Activated T-cell treated with anti-CD3 and anti-CD28 coated beads, Interleukin-2, amount 50 U/mL, for 4 hours (primary cell): Measurements from ENCODE around the gene SAPCD2. TPM values are rescaled to one million over a fixed set of nuclear protein-coding genes. Genes with fewer than 3 reads are reported as not detected.
"Not testable (repeated sequence)": the region's sequence is repeated elsewhere in the genome, so short reads cannot be mapped to it uniquely, and the experiment has no call there.

Experiments used
- ATAC-seq, 2 donors: fragments of 200-7000 bp; cut with Tn5 transposase; one replicate each; pipeline ENCODE4 v1.10.0; 2021
- DNase-seq: peaks from one replicate; pipeline ENCODE4 v3.0.0-alpha.2; 2020
- H3K27me3 Mint-ChIP-seq: one replicate; pipeline ENCODE4 v1.8.0; 2021; ENCODE audit warnings: low read depth, mixed read lengths
- H3K36me3 Mint-ChIP-seq: one replicate; pipeline ENCODE4 v1.8.0; 2022; ENCODE audit warnings: mixed read lengths; ENCODE audit not compliant: insufficient read depth
- H3K4me1 Mint-ChIP-seq: one replicate; pipeline ENCODE4 v1.8.0; 2021; ENCODE audit warnings: low read depth, mixed read lengths
- H3K4me3 Mint-ChIP-seq: one replicate; pipeline ENCODE4 v1.8.0; 2021; ENCODE audit warnings: mild to moderate bottlenecking, moderate library complexity, mixed read lengths
- H3K9me3 Mint-ChIP-seq: one replicate; pipeline ENCODE4 v1.8.0; 2021; ENCODE audit warnings: mixed read lengths
- total RNA-seq, 3 donors: library from RNA; stranded (reverse); gene quantifications; one replicate each; pipeline ENCODE4 v1.2.1, GENCODE V29; 2021

SAPCD2 gene
- total RNA-seq, 3 donors from 2014 or later = 3.6 to 5.5 (median 4.6) TPM

DNA sequence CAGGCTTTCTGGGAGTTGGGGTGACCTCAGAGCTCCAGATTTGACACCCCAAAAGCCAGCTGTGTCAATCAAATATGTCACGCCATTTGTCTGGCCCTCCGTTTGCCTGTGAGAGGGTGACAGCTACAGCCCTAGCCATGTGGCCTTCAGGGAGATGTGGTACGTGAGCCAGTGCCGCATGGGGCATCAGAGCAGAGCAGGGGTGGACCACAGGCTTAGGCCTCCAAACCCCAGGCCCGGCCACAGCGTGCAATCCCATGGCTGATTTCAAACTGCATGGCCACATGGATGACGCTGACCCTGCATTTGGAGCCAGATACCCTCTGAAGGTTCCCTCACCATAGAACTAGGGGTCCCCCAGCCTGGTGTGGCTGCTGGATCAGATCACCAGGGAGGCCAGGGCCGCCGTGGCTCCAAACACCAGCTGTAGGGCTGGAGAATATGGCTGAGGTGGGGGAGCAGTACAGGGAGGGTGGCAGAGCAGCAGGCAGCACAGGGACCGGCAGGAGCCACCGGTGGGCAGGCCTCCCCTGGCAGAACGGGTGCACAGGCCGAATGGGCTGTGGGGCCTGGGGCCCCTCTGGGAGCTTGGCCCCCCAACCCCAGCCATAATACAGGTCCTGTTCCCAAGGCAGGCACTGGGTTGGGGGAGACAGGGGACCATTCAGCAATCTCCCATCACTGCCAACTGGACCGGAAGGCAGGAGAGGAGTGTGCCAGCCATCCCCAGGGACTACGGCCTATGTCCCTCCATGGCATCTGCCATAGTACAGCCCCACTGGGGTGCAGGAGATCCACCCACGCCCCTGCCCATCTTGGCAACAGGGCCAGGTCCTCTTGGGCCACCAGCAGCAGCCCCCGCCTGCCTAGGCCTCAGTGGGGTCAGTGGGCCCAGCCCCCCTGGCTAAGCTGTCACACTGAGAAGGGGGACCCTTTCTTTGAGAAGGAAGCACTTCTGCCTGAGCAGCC, 1.5 kb downstream of the SAPCD2 start:
- no peaks in the 10 kb centered on the region for H3K36me3 Mint-ChIP-seq
- peak overlapping the region; percentile 33 for H3K4me3 Mint-ChIP-seq
- H3K4me1 Mint-ChIP-seq = peaks cover 17% of the 10 kb centered on the region
- peaks cover 2% of the 10 kb centered on the region for H3K27me3 Mint-ChIP-seq
- no peak for DNase-seq
- no peak for ATAC-seq
- no peaks in the 10 kb centered on the region for H3K9me3 Mint-ChIP-seq

DNA sequence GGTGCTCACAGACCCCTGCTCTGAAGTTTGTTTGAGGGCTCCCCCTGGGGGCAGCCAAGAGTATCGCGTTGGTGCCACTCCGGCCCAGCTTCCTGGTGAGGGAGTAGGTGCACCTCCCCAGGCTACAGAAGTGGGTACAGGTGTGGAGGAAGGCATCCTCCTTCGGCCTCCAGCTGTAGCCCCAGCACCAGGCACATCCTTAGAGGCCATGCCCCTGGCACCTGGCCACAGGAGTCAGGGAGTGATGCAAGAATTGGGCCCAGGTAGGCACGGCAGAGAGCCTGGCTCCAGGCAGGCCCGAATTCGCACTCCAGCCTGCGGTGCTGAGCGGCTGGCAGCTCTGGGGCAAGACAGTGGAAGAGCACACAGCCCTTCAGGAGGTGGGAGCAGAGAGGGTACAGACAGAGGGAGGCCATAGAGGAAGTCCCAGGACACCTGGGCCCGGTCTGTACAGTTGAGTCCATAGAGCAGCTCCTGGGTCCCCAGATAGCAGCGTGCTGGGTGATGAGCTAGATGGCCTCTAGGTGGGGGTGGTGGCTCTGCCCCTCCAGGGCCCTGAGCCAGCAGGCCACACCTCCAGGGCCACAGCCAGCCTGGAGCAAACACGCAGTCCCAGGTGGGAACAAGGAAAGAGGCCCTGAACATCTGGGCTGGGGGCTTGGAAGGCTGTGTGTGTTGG, 2.4 kb downstream of the SAPCD2 start:
- H3K36me3 Mint-ChIP-seq = no peaks in the 10 kb centered on the region
- H3K4me1 Mint-ChIP-seq = peaks cover 17% of the 10 kb centered on the region
- ATAC-seq (peak; percentile 60 to 70), DNase-seq (peak; percentile 82)
- no peaks in the 10 kb centered on the region for H3K9me3 Mint-ChIP-seq
- peak overlapping the region; percentile 38 for H3K4me3 Mint-ChIP-seq
- H3K27me3 Mint-ChIP-seq = peaks cover 2% of the 10 kb centered on the region

DNA sequence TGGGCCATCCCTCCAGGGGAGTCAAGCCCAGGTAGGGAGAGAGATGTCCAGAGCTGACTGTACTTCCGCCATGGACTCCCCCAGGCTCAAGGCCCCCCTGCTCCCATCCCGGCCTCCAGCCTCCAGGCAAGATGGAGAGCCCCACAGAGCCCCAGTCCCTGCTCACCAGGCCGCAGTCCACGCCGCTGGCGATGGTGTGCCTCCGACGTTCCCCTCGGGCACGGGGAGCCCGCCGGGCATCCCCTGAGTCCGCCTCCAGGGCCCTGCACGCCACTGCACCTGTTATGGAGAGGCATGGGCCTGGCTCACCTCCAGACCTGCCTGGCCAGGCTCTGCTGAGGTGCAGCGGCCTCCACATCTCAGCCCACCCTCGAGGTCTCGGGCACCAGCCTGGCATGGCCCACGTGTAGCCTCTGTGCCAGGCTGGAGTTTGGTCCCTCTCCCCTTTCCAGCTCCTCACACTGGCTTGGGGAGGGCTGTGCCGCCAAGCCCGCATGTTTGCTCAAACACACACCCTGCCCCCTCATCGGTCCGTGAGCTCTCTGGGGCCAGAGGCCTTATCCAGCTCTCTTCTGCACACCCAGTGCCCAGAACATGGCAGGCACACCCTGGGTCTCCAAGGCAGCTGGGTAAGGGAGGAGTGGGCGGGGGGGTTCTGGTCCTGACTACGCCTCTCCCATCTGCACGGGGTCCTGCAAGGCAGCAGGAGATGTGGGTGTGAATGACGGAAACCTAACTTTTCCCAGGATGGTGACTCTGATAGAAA, 4.1 kb downstream of the SAPCD2 start:
- no peaks in the 10 kb centered on the region for H3K36me3 Mint-ChIP-seq

DNA sequence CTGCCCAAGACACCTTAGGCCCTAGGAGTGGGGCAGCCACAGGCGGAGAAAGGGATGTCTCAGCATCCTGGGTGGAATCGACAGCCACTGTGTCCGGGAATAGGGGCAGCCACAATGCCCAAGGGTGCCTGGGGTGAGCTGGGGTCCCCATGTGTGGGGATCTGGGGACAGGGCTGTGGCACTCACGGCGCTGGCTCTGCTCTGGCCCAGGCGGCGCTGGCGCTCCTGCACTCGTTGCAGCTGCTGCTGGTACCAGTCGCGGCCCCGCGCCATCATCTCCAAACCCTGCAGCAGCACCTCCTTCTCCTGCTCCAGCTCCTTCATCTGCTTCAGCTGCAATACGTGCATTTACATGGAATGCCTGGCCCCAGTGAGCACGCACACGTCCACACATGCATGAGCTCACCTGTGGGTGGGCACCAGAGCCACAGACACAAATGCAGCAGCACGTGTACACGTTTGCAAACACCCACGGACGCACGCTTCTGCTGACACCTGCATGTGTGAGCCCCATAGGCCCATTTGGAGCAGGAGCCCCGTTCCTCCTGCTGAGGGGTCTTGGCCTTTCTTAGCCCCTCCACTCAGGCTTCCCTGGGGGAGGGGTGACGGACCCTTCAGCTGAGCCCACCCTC, 4.9 kb downstream of the SAPCD2 start:
- Mint-ChIP-seq H3K4me3 (no peak overlapping the region), H3K27me3 (peaks cover 2% of the 10 kb centered on the region), H3K36me3 (no peaks in the 10 kb centered on the region), H3K9me3 (no peaks in the 10 kb centered on the region), H3K4me1 (peaks cover 9% of the 10 kb centered on the region)
- DNase-seq (no peak), ATAC-seq (no peak)

More for the DNA sequence above, 4.1 kb downstream of the SAPCD2 start:
- DNase-seq = no peak
- H3K27me3 Mint-ChIP-seq = peaks cover 2% of the 10 kb centered on the region
- peaks cover 17% of the 10 kb centered on the region for H3K4me1 Mint-ChIP-seq
- H3K9me3 Mint-ChIP-seq = no peaks in the 10 kb centered on the region
- no peak for ATAC-seq
- no peak overlapping the region for H3K4me3 Mint-ChIP-seq

DNA sequence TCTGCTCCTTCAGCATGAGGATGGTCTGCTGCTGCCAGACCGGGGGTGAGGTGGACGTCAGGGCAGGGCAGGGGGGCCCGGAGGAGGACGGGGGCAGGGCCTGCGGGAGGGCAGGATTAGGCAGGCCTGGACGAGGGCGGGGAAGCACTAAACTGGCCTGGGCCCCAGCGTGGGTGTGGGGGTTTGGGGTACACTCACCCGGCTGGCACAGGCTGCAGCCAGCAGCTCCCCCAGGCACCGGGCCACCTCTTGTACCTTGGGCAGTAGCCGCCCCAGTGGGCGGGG, 5.5 kb downstream of the SAPCD2 start:
- no peaks in the 10 kb centered on the region for H3K9me3 Mint-ChIP-seq
- peaks cover 8% of the 10 kb centered on the region for H3K4me1 Mint-ChIP-seq
- H3K36me3 Mint-ChIP-seq = no peaks in the 10 kb centered on the region
- H3K27me3 Mint-ChIP-seq = peaks cover 2% of the 10 kb centered on the region
- H3K4me3 Mint-ChIP-seq = no peak overlapping the region
- DNase-seq (no peak), ATAC-seq (no peak)

DNA sequence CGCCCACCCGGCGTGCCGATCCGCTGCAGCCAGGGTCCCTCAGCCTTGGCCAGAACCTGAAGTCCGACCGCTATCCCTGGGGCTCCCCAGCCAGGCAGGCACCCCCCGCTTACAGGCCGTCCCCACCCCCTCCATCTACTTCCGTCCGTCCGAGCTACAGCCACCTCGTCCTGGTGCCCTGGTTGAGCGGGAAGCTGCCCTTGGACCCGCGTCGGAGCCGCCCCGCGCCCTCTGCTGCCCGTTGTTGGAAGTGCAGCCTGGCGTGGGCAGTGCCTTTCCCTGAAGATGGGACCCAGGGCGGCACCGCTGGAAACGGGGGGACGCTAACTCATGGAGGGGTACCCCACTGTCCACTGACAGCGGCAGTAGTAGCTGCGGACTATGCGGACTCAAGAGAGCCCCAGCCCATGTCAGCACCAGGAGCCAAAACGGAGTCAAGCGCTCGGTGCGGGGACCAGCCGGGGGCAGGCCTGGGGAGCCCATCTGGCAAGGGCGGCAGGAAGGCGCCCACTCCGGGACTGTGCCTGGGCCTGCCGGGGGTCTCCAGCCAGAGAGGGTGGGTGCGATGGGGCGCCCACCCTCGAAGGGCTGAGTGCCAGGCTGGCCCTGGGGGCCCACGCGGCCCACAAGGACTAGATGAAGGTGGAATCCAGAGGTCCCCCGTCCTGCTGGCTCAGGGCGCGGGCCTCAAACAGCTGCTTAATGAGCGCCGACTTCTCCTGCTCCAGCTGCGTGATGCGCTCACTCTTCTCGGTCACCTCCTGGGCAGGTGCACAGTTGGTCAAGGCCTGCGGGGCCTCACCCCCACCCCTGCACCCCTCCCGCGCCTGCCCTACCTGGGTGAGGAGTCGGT, 6.1 kb downstream of the SAPCD2 start:
- H3K27me3 Mint-ChIP-seq = peaks cover 2% of the 10 kb centered on the region
- H3K36me3 Mint-ChIP-seq = no peaks in the 10 kb centered on the region
- DNase-seq (peak; percentile 63), ATAC-seq (peak; percentile 49 to 53)
- H3K4me3 Mint-ChIP-seq = no peak overlapping the region
- peaks cover 8% of the 10 kb centered on the region for H3K4me1 Mint-ChIP-seq
- H3K9me3 Mint-ChIP-seq = no peaks in the 10 kb centered on the region

DNA sequence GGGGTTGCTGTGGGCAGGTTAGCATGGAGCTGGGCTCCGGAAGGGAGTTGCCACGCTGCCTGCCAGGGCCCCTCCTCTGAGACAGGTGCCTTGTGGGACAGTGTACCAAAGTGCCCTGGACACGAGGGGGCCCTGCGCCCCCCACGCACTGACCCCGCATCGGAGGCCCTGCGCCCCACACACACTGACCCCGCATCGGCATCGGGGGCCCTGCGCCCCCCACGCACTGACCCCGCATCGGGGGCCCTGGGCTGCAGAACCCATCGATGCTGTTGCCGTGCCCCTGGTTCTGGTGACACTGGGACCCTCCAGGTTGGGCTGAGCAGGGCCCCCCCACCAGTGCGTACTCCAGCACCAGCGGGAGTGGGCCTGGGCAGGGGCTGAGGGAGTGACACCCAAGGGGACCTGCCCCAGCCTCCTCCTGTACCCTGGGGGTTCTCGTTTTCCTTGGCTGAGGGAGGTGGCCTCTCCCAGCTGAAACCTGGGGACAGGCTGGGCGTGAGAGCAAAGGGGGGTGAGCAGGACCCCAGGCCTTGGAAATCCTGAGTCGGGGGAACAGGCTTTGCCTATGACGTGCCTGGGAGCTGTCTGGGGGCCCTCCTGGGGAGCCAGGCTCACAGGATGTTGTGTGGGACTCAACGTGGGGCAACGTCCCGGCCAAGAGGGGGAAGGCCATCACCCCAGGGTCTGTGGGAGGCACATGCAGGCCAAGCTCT, 6.9 kb downstream of the SAPCD2 start:
- Mint-ChIP-seq H3K27me3 (peaks cover 2% of the 10 kb centered on the region), H3K4me3 (no peak overlapping the region), H3K36me3 (no peaks in the 10 kb centered on the region), H3K9me3 (no peaks in the 10 kb centered on the region), H3K4me1 (peaks cover 8% of the 10 kb centered on the region)
- ATAC-seq (no peak), DNase-seq (no peak)

DNA sequence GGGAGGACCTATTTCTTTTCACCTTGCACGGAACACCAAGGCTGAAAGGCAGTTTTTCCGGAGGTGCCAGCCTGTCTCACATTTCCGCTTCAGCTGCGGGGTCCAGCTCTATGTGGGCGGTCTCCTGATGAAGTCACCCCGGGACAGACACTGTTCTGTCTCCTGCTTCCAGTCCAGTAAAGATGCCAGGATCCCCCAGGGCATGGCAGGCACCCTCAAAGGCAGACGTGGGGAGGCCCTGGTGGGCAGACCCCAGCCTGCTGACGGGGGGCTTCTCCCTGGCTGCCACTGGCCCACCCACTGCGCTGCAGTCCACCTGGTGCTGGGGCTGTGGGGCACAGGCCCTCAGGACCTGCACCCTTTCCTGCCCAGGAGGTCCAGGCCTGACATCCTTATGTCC, 7.6 kb downstream of the SAPCD2 start:
- not testable (repeated sequence) for H3K4me3 Mint-ChIP-seq, H3K27me3 Mint-ChIP-seq, ATAC-seq, H3K4me1 Mint-ChIP-seq, H3K36me3 Mint-ChIP-seq, DNase-seq, H3K9me3 Mint-ChIP-seq

DNA sequence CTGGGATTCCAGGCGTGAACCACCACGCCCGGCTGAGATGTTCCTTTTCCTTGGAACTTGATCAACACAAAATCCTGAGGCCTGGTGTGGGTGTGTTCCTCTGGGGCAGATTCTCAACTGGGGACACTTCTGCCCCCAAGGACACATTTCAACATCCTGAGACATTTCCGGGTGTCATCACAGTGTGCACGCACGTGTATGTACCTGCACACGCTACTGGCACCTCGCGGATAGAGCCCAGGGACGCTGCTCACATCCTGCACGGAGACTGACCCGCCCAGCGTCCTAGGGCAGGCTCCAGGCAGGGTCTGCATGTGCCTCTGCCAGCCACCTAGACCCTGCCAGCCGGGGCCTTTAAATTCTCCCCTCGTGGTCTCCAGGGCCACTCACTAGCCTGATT, 8.0 kb downstream of the SAPCD2 start:
- no peak for ATAC-seq
- no peak for DNase-seq
- H3K36me3 Mint-ChIP-seq = no peaks in the 10 kb centered on the region
- H3K4me3 Mint-ChIP-seq = no peak overlapping the region
- H3K4me1 Mint-ChIP-seq = peaks cover 2% of the 10 kb centered on the region
- H3K9me3 Mint-ChIP-seq = no peaks in the 10 kb centered on the region
- peaks cover 2% of the 10 kb centered on the region for H3K27me3 Mint-ChIP-seq

DNA sequence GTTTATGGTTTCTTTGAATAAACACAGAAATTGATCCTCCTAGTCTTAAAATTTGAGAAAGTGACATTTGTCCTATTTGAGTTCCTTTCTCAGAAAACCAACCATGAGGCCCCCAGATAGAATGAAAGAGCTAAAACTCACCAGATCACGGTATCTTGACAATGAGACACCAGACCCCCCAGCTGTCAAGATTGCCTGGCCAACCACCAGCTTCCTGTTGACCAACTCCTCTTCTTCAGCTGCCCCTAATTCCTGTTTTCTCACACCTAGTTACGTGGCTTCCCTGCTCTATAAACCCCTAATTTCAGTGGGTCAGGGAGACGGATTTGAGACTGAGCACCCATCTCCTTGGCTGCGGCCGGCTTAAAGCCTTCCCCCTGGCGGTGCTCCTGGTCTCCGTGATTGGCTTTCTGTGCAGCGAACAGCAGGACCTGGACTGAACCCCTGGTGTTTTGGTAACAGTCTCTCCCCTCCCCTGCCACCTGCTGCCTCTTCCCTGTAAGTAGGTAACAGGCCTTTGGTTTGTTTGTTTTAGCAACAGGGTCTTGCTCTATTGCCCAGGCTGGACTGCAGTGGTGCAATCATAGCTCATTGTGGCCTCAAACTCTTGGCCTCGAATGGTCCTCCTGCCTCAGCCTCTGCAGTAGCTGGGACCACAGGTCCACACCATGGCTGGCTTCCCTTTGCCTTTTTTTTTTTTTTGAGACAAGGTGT, 11.7 kb downstream of the SAPCD2 start:
- Mint-ChIP-seq H3K4me1 (no peaks in the 10 kb centered on the region), H3K27me3 (no peaks in the 10 kb centered on the region), H3K9me3 (no peaks in the 10 kb centered on the region), H3K4me3 (no peak overlapping the region), H3K36me3 (no peaks in the 10 kb centered on the region)
- ATAC-seq (no peak), DNase-seq (no peak)

DNA sequence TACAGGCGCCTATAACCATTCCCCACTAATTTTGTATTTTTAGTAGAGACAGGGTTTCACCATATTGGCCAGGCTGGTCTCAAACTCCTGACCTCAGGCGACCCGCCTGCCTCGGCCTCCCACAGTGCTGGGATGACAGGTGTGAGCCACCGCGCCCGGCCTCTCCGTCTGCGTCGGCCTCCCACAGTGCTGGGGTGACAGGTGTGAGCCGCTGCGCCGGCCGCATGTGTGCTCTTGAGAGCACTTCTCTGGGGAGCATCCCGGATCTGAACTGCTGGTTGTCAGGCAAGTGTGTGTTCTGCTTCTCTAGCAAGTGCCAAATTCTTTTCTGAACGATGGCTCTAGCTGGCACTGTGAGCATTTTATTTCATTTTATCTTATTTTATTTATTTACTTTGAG, 12.8 kb downstream of the SAPCD2 start:
- Mint-ChIP-seq H3K9me3 (no peaks in the 10 kb centered on the region), H3K27me3 (peaks cover 4% of the 10 kb centered on the region), H3K36me3 (no peaks in the 10 kb centered on the region), H3K4me3 (no peak overlapping the region), H3K4me1 (no peaks in the 10 kb centered on the region)
- DNase-seq (no peak), ATAC-seq (no peak)

DNA sequence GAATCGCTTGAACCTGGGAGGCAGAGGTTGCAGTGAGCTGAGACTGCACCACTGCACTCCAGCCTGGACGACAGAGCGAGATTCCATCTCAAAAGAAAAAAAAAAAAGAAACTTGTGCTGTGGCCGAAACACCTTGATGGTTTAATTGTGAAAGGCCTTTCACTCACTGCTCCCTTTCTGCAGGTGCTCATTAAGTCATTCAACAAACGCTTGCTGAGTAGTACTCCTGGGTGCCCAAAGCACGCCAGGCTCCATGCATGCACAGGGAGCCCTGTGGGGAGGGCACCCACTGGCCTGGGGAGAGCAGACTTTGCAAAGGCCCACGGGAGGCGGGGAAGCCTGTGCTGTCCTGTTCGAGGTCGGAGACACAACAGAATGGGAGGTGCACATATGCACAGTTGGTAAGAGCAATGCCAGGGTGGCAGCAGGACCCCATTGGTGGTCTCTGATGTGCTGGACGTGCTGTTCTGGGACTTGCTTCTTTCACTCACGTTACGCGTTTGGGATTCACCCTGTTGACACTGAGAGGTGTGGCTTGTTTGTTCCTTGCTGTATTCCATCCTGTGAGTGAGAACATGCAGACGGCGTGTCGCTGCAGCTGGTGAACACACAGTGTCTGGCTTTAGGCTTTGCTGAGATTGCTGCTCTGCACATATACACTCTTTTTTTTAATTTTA, 13.5 kb downstream of the SAPCD2 start:
- Mint-ChIP-seq H3K36me3 (no peaks in the 10 kb centered on the region), H3K4me1 (no peaks in the 10 kb centered on the region), H3K9me3 (no peaks in the 10 kb centered on the region), H3K27me3 (peaks cover 9% of the 10 kb centered on the region), H3K4me3 (no peak overlapping the region)
- DNase-seq (no peak), ATAC-seq (no peak)
